ENCODE results near the gene YLPM1.

DNA sequence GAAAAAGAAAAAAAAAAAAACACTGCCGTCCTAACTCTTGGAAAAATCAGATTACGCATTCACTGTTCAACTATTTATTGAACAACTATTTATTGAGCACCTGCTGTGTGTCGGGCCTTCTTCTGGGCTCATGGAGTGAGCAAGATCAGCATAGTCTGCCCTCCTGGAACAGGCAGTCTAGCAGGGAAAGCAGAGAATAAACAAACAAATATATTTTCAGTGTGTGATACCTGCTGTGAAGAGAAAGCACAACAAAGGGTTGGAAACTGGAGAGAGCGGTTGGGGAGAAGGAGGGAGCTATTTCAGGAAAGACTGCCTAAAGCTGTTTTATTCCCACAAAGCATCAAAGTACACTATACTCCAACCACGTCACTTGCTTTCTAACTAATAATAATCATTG, 102.0 kb downstream of the YLPM1 start:
- TF ChIP-seq RAD21 (IDR thresholded peaks at IDR 0.05; ENCODE audit: low read depth) = no peak
- TF ChIP-seq EP300 (IDR thresholded peaks at IDR 0.05; ENCODE audit: borderline replicate concordance) = no peak
- TF ChIP-seq REST (IDR thresholded peaks at IDR 0.05; ENCODE audit: low read depth) = no peak
- no peak for TF ChIP-seq FOXM1 (IDR thresholded peaks at IDR 0.05; ENCODE audit: borderline replicate concordance, low read depth)
- no peak for TF ChIP-seq TEAD4 (IDR thresholded peaks at IDR 0.05)
- no peak for TF ChIP-seq CEBPB (IDR thresholded peaks at IDR 0.05)
- TF ChIP-seq, protein P1, sequence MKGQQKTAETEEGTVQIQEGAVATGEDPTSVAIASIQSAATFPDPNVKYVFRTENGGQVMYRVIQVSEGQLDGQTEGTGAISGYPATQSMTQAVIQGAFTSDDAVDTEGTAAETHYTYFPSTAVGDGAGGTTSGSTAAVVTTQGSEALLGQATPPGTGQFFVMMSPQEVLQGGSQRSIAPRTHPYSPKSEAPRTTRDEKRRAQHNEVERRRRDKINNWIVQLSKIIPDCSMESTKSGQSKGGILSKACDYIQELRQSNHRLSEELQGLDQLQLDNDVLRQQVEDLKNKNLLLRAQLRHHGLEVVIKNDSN (IDR thresholded peaks at IDR 0.05) = no peak
- TF ChIP-seq YY1 (IDR thresholded peaks at IDR 0.05; ENCODE audit: low read depth) = no peak
- no peak for TF ChIP-seq TAF1 (IDR thresholded peaks at IDR 0.05; ENCODE audit: low read depth)
- no peak for TF ChIP-seq NFIC (IDR thresholded peaks at IDR 0.05)
- TF ChIP-seq, protein P2, sequence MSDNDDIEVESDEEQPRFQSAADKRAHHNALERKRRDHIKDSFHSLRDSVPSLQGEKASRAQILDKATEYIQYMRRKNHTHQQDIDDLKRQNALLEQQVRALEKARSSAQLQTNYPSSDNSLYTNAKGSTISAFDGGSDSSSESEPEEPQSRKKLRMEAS (IDR thresholded peaks at IDR 0.05) = no peak
- no peak for TF ChIP-seq ZBTB7A (IDR thresholded peaks at IDR 0.05; ENCODE audit: low read depth)
- TF ChIP-seq EGR1 (IDR thresholded peaks at IDR 0.05) = no peak

All from Ishikawa (cell line).